Measurements from ENCODE around the gene ACAP2. TPM values are rescaled to one million over a fixed set of nuclear protein-coding genes. Genes with fewer than 3 reads are reported as not detected.
"Not testable (repeated sequence)": the region's sequence is repeated elsewhere in the genome, so short reads cannot be mapped to it uniquely, and the experiment has no call there.

ACAP2 gene
- total RNA-seq, 2 experiments from 2014 or later: 54.6 to 55.7 TPM

DNA sequence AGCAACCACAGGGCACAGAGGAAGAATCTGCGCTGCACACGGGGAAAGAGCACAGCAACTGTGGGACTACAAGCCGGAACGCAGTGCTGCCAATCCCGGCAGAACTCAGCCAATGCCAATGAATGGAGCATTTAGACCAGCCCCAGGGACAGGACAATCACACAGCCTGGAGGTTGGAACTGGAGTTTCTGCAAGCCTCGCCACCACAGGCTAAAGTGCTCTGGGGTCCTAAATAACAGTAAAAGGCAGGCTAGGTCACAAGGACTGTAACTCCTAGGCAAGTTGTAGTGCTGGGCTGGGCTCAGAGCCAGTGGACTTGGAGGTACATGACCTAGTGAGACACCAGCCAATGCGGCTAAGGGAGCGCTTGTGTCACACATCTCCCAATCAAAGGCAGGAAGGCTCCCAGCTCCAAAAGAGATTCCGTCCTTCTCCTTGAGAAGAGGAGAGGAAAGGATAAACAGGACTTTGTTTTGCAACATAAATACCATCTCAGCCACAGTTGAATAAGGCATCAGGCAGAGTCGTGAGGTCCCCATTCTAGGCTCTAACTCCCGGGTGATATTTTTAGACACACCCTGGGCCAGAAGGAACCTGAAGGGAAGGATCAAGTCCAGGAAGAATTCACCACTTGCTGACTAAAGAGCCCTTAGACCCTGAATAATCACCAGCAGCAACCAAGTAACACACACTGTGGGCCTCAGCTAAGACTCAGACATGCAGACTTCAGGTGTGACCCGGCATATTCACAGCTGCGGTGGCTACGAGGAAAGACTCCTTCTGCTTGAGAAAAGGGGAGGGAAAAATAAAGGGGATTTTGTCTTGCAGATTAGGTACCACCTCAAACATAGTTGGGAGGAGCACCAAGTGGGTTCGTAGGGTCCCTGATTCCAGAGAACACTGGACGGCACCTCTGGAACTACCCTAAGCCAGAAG lies 86.4 kb downstream of the ACAP2 start:
- CTCF ChIA-PET: interaction anchor here (0.7 kb wide), 1 partner anchor 166 kb away, joined by 4 read pairs; no protein-coding TSS in a partner anchor
- Mint-ChIP-seq H3K36me3 (ENCODE audit: low read depth) (peaks cover 35% of the 10 kb centered on the region), H3K4me1 (ENCODE audit: low read depth) (peaks cover 43% of the 10 kb centered on the region)

DNA sequence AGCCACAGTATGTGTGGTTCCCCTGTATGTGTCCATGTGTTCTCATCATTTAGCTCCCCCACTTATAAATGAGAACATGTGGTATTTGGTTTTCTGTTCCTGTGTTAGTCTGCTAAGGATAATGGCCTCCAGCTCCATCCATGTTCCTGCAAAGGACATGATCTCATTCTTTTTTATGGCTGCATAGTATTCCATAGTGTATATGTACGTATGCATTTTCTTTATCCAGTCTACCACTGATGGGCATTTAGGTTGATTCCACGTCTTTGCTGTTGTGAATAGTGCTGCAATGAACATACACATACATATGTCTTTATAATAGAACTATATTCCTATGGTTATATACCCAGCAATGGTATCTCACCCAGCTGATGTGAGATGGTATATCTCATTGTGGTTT lies 88.8 kb downstream of the ACAP2 start:
- Mint-ChIP-seq H3K36me3 (ENCODE audit: low read depth) (peaks cover 32% of the 10 kb centered on the region), H3K4me1 (ENCODE audit: low read depth) (peaks cover 29% of the 10 kb centered on the region)
- ATAC-seq; H3K4me3 Mint-ChIP-seq; H3K27ac Mint-ChIP-seq; H3K9me3 Mint-ChIP-seq; POLR2A ChIA-PET; DNase-seq; CTCF ChIA-PET; H3K27me3 Mint-ChIP-seq; intact Hi-C loops (cut with micrococcal nuclease): not testable (repeated sequence)

More for the DNA sequence above, 86.4 kb downstream of the ACAP2 start:
- intact Hi-C loops (cut with micrococcal nuclease): no loop called here
- DNase-seq: no peak
- no peak overlapping the region for H3K27ac Mint-ChIP-seq
- no peak for ATAC-seq
- no peak overlapping the region for H3K4me3 Mint-ChIP-seq
- H3K9me3 Mint-ChIP-seq: peaks cover 1% of the 10 kb centered on the region
- TF ChIP-seq, protein P1, sequence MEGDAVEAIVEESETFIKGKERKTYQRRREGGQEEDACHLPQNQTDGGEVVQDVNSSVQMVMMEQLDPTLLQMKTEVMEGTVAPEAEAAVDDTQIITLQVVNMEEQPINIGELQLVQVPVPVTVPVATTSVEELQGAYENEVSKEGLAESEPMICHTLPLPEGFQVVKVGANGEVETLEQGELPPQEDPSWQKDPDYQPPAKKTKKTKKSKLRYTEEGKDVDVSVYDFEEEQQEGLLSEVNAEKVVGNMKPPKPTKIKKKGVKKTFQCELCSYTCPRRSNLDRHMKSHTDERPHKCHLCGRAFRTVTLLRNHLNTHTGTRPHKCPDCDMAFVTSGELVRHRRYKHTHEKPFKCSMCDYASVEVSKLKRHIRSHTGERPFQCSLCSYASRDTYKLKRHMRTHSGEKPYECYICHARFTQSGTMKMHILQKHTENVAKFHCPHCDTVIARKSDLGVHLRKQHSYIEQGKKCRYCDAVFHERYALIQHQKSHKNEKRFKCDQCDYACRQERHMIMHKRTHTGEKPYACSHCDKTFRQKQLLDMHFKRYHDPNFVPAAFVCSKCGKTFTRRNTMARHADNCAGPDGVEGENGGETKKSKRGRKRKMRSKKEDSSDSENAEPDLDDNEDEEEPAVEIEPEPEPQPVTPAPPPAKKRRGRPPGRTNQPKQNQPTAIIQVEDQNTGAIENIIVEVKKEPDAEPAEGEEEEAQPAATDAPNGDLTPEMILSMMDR (IDR thresholded peaks at IDR 0.05): no peak
- POLR2A ChIA-PET: no interaction called here
- no peaks in the 10 kb centered on the region for H3K27me3 Mint-ChIP-seq

DNA sequence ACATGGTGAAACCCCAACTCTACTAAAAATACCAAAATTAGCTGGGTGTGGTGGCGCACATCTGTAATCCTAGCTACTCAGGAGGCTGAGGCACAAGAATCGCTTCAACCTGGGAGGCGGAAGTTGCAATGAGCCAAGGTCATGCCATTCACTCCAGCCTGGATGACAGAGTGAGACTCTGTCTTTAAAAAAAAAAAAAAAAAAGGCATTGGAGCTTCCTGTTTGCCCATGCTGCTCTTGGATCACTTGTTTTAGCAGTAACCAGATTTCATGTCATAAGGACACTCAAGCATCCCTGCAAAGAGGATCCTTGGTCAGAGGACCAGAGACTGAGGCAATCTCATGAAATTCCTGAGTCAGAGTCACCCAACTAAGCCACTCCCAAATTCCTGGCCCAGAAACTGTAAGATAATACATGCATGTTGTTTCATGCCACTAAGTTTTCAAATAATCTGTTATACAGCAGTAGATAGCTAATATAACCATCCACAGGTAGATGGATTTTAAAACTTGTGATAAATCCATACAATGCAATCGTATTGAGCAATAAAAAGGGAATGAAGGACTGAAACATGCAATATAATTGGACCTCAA lies 89.8 kb downstream of the ACAP2 start:
- intact Hi-C loops (cut with micrococcal nuclease): no loop called here
- Mint-ChIP-seq H3K9me3 (peaks cover 1% of the 10 kb centered on the region), H3K27me3 (no peaks in the 10 kb centered on the region), H3K4me1 (ENCODE audit: low read depth) (peaks cover 22% of the 10 kb centered on the region), H3K27ac (no peak overlapping the region), H3K4me3 (no peak overlapping the region), H3K36me3 (ENCODE audit: low read depth) (peaks cover 31% of the 10 kb centered on the region)
- no peak for DNase-seq
- ChIA-PET POLR2A (no interaction called here), CTCF (interaction anchor here (0.6 to 1.5 kb wide), 2 partner anchors 35 to 82 kb away, joined by 4 to 5 read pairs; partner anchors contain the start of gene XXYLT1)
- TF ChIP-seq, protein P1 (IDR thresholded peaks at IDR 0.05): no peak
- no peak for ATAC-seq

DNA sequence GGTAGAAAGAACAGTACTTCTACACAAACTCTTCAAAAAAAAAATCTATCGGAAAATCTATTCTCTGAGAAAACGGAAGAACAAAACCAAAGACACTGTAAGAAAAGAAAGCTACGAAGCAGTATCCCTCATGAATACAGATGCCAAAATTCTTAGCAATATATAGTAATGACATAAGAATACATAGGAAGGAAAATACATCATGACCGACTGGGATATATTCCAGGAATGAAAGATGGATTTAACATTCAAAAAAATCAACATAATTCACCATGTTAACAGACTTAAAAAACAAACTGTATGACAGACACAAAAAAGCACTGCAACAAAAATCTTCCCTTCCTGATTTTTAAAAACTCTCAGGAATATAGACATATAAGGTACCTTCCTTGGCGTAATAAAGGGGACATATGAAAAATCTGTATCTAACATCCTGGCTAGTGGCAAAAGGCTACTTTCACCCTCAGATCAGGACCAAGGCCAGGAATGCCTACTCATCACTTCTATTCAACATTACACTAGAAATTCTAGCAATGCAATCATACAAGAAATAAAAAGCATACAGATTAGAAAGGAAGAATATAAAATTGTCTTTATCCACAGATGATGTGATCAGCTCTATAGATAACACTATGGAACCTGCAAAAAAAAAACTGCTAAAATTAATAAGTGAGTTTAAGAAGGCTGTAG lies 94.2 kb downstream of the ACAP2 start:
- Mint-ChIP-seq H3K4me3 (no peak overlapping the region), H3K9me3 (no peaks in the 10 kb centered on the region), H3K36me3 (ENCODE audit: low read depth) (peaks cover 4% of the 10 kb centered on the region), H3K4me1 (ENCODE audit: low read depth) (peaks cover 9% of the 10 kb centered on the region), H3K27ac (no peak overlapping the region), H3K27me3 (no peaks in the 10 kb centered on the region)
- intact Hi-C loops (cut with micrococcal nuclease): no loop called here
- TF ChIP-seq, protein P1 (IDR thresholded peaks at IDR 0.05): no peak
- ChIA-PET CTCF (no interaction called here), POLR2A (no interaction called here)
- ATAC-seq (no peak), DNase-seq (no peak)

DNA sequence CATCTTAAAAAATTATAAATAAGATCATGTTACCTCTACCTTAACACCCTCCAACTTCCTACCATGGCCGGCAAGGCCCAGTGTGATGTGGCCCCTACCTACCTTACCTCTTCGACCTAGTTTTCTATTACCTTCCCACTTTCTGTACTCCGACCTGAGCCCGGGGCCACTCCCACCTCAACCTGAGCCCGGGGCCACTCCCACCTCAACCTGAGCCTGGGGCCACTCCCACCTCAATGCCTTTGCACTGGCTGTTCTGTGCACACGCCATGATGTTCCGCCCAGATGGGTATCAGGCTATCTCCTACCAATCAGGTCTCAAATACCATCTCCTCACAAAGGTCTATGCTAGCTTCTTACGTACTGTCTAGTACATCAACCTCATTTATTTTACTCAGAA lies 105.1 kb downstream of the ACAP2 start:
- Mint-ChIP-seq H3K36me3 (ENCODE audit: low read depth) (peaks cover 11% of the 10 kb centered on the region), H3K27ac (no peak overlapping the region), H3K4me3 (no peak overlapping the region), H3K27me3 (no peaks in the 10 kb centered on the region), H3K4me1 (ENCODE audit: low read depth) (peaks cover 5% of the 10 kb centered on the region), H3K9me3 (no peaks in the 10 kb centered on the region)
- ChIA-PET POLR2A (no interaction called here), CTCF (no interaction called here)
- intact Hi-C loops (cut with micrococcal nuclease): no loop called here
- DNase-seq (no peak), ATAC-seq (no peak)
- TF ChIP-seq, protein P1 (IDR thresholded peaks at IDR 0.05): no peak

All from activated CD8-positive, alpha-beta T cell treated with anti-CD3 and anti-CD28 coated beads for 36 hours (primary cell).